Activated CD8-positive, alpha-beta memory T cell treated with anti-CD3 and anti-CD28 coated beads, Interleukin-2, amount 10 ng/mL, durations not matched to agents 7 days and 5 days (primary cell): ENCODE data around the gene FOXG1. TPM values are rescaled to one million over a fixed set of nuclear protein-coding genes. Genes with fewer than 3 reads are reported as not detected.

Experiments
- ATAC-seq: fragments of 150-1000 bp; cut with Tn5 transposase; one replicate; pipeline ENCODE4 v1.10.0; 2021; ENCODE audit warnings: moderate library complexity
- CTCF ChIA-PET: fragments of 350-600 bp; sonication (Branson Sonifier 250); formaldehyde crosslinking; loops from one replicate; lab custom pipeline; 2021; ENCODE audit warnings: antibody characterized with exemption; lab: Charles Lee
- DNase-seq: peaks from one replicate; pipeline ENCODE4 v3.0.0-alpha.2; 2020
- H3K27ac Mint-ChIP-seq: one replicate; pipeline ENCODE4 v1.8.0; 2021; ENCODE audit warnings: mild to moderate bottlenecking, mixed read lengths
- H3K27me3 Mint-ChIP-seq: one replicate; pipeline ENCODE4 v1.8.0; 2021; ENCODE audit warnings: mixed read lengths
- H3K36me3 Mint-ChIP-seq: one replicate; pipeline ENCODE4 v1.8.0; 2021; ENCODE audit warnings: mild to moderate bottlenecking, mixed read lengths
- H3K4me1 Mint-ChIP-seq: one replicate; pipeline ENCODE4 v1.8.0; 2021; ENCODE audit warnings: mixed read lengths
- H3K4me3 Mint-ChIP-seq: one replicate; pipeline ENCODE4 v1.8.0; 2021; ENCODE audit warnings: mild to moderate bottlenecking, moderate library complexity, mixed read lengths
- H3K9me3 Mint-ChIP-seq: one replicate; pipeline ENCODE4 v1.8.0; 2022; ENCODE audit warnings: low read depth, mixed read lengths
- total RNA-seq, 2 experiments: library from RNA; stranded (reverse); gene quantifications; one replicate each; pipeline ENCODE4 v1.2.3, GENCODE V29; 2021

Gene FOXG1
- total RNA-seq, 2 experiments from 2014 or later, result not detected

DNA sequence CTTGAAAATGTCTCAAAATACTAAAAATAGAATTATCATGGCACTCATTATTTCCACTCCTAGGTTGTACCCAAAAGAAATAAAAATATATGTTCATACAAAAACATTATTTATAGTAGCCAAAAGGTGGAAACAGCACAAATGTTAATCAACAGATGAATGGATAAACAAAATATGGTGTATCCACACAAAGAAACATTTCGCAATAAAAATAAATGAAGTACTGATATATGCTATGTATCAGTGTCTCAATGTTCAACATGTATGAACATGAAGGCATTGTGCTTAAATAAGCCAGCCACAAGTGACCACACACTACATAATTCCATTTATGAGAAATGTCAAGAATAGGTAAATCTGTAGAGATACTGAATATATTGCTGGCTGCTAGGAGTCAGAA is 40.9 kb downstream of the FOXG1 start:
- DNase-seq (no peak), ATAC-seq (no peak)
- CTCF ChIA-PET, result no interaction called here
- no peaks in the 10 kb centered on the region for H3K4me1 Mint-ChIP-seq
- no peaks in the 10 kb centered on the region for H3K36me3 Mint-ChIP-seq
- H3K9me3 Mint-ChIP-seq, result peaks cover 23% of the 10 kb centered on the region
- no peaks in the 10 kb centered on the region for H3K27me3 Mint-ChIP-seq
- H3K4me3 Mint-ChIP-seq, result no peak overlapping the region
- no peak overlapping the region for H3K27ac Mint-ChIP-seq

DNA sequence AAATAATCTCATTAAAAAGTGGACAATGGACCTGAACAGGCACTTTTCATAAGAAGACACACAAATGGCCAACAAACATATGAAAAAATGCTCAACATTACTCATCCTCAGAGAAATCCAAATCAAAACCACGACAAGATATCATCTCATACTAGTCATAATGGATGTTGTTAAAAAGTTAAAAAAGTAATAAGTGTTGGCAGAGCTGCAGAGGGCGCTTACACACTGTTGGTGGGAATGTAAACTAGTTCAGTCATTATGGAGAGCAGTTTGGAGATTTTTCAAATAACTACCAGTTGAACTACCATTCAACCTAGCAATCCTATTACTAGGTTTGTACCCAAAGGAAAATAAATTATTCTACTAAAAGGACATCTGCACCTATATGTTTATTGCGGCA is 47.2 kb downstream of the FOXG1 start:
- peaks cover 9% of the 10 kb centered on the region for H3K9me3 Mint-ChIP-seq
- no peaks in the 10 kb centered on the region for H3K4me1 Mint-ChIP-seq

More for the DNA sequence above, 47.2 kb downstream of the FOXG1 start:
- H3K27ac Mint-ChIP-seq, result no peak overlapping the region
- H3K36me3 Mint-ChIP-seq, result no peaks in the 10 kb centered on the region
- H3K27me3 Mint-ChIP-seq, result no peaks in the 10 kb centered on the region
- no peak for DNase-seq
- CTCF ChIA-PET, result no interaction called here
- no peak for ATAC-seq
- H3K4me3 Mint-ChIP-seq, result no peak overlapping the region
